NCI-H2171 (cell line): ENCODE data around the gene ALDH4A1.
"Not testable (repeated sequence)": the region's sequence is repeated elsewhere in the genome, so short reads cannot be mapped to it uniquely, and the experiment has no call there.

ENCODE experiments used
- DNase-seq: peaks from one replicate; lab custom pipeline; 2025; lab: John Stamatoyannopoulos, UW

Gene ALDH4A1

GRCh38 chr1:18855573-18855972 lies 46.8 kb downstream of the ALDH4A1 start:
- DNase-seq: no peak

GRCh38 chr1:18854331-18855025 lies 47.9 kb downstream of the ALDH4A1 start:
- DNase-seq: no peak

GRCh38 chr1:18852501-18852900 lies 49.9 kb downstream of the ALDH4A1 start:
- no peak for DNase-seq

- DNase-seq: no peak
Observed at GRCh38 chr1:18849261-18849711, 53.1 kb downstream of the ALDH4A1 start.

GRCh38 chr1:18847723-18848122 lies 54.6 kb downstream of the ALDH4A1 start:
- not testable (repeated sequence) for DNase-seq

- DNase-seq: no peak
Observed at GRCh38 chr1:18840145-18840544, 62.2 kb downstream of the ALDH4A1 start.

GRCh38 chr1:18836654-18837053 lies 65.7 kb downstream of the ALDH4A1 start:
- DNase-seq: no peak

- DNase-seq: not testable (repeated sequence)
Observed at GRCh38 chr1:18832319-18832718, 70.0 kb downstream of the ALDH4A1 start.

GRCh38 chr1:18831656-18832055 lies 70.7 kb downstream of the ALDH4A1 start:
- no peak for DNase-seq

- DNase-seq: no peak
Observed at GRCh38 chr1:18830596-18830995, 71.8 kb downstream of the ALDH4A1 start.

- DNase-seq: no peak
Observed at GRCh38 chr1:18829671-18830070, 72.7 kb downstream of the ALDH4A1 start.

- DNase-seq: no peak
Observed at GRCh38 chr1:18828224-18828623, 74.1 kb downstream of the ALDH4A1 start.

- no peak for DNase-seq
Observed at GRCh38 chr1:18823438-18823837, 78.9 kb downstream of the ALDH4A1 start.
